H1 (cell line): Measurements from ENCODE around the gene CADM2. TPM values are rescaled to one million over a fixed set of nuclear protein-coding genes. Genes with fewer than 3 reads are reported as not detected.

Experiments used
- CTCF ChIA-PET: fragments of 300-600 bp; sonication (Branson Sonifier 250); formaldehyde crosslinking; loops from one replicate; lab custom pipeline; 2021; ENCODE audit not compliant: partially characterized antibody; lab: Charles Lee
- POLR2A ChIA-PET: fragments of 300-600 bp; sonication (Branson Sonifier 250); formaldehyde crosslinking; loops from one replicate; lab custom pipeline; 2021; ENCODE audit warnings: inconsistent platforms; ENCODE audit not compliant: partially characterized antibody; lab: Charles Lee
- DNase-seq, 2 experiments: peaks; one replicate each; pipeline versions ENCODE4 v3.0.0 to v3.0.0-alpha.2; 2010 to 2022; ENCODE audit warnings: low spot score in 2 of 2, low read depth in 1 of 2, mixed read lengths in 1 of 2
- FAIRE-seq: peaks from 2 replicates; lab custom pipeline; 2011; peaks lifted over from hg19 to GRCh38; lab: Jason Lieb, UNC
- H2AFZ ChIP-seq: 2 replicates; pipeline ENCODE4 v1.8.1; 2012; ENCODE audit warnings: low read length, inconsistent platforms
- H2AK5ac ChIP-seq: 2 replicates; pipeline ENCODE4 v1.6.1; 2013; ENCODE audit warnings: low read depth, low read length
- H2BK120ac ChIP-seq: replicated peaks from 2 replicates; pipeline ENCODE3; 2013; ENCODE audit warnings: low read depth, low read length, inconsistent platforms
- H2BK12ac ChIP-seq: 2 replicates; pipeline ENCODE4 v1.6.1; 2013; ENCODE audit warnings: low read depth, low read length
- H2BK15ac ChIP-seq: 2 replicates; pipeline ENCODE4 v1.6.1; 2013; ENCODE audit warnings: low read length
- H2BK20ac ChIP-seq: 2 replicates; pipeline ENCODE4 v1.6.1; 2013; ENCODE audit warnings: low read length
- H2BK5ac ChIP-seq: 2 replicates; pipeline ENCODE4 v1.6.1; 2013; ENCODE audit warnings: low read depth, low read length
- H3K14ac ChIP-seq: 2 replicates; pipeline ENCODE4 v1.6.1; 2013; ENCODE audit warnings: inconsistent platforms; ENCODE audit not compliant: insufficient read length
- H3K18ac ChIP-seq: 2 replicates; pipeline ENCODE4 v1.6.1; 2013; ENCODE audit warnings: low read length; ENCODE audit errors: extremely low read depth
- H3K23ac ChIP-seq: 2 replicates; pipeline ENCODE4 v1.6.1; 2013; ENCODE audit warnings: inconsistent platforms; ENCODE audit not compliant: insufficient read length
- H3K23me2 ChIP-seq: 2 replicates; pipeline ENCODE4 v1.6.1; 2013; ENCODE audit warnings: low read depth, low read length
- H3K27ac ChIP-seq: 2 replicates; pipeline ENCODE4 v1.6.1; 2011; ENCODE audit warnings: low read depth, low read length, inconsistent platforms
- H3K27me3 ChIP-seq, 4 experiments: replicated peaks in 1 of 4; 1 replicate in 1 of 4; 2 replicates in 3 of 4; pipeline versions ENCODE4 v1.6.1 to v1.8.1; 2011 to 2013; ENCODE audit warnings: low read length in 3 of 4, mild to moderate bottlenecking in 3 of 4, inconsistent platforms in 2 of 4, mixed read lengths in 2 of 4, moderate library complexity in 1 of 4; ENCODE audit not compliant: control insufficient read depth in 3 of 4, insufficient read depth in 3 of 4; ENCODE audit errors: extremely low read depth in 1 of 4
- H3K36me3 ChIP-seq, 4 experiments: 2 replicates each; pipeline versions ENCODE4 v1.6.1 to v1.8.1; 2011 to 2013; ENCODE audit warnings: mild to moderate bottlenecking in 4 of 4, low read length in 3 of 4, moderate library complexity in 2 of 4, control low read depth in 1 of 4, inconsistent platforms in 1 of 4; ENCODE audit not compliant: insufficient read depth in 4 of 4, control insufficient read depth in 2 of 4
- H3K4ac ChIP-seq: replicated peaks from 2 replicates; pipeline ENCODE3; 2013; ENCODE audit warnings: low read length, low read depth, mixed read lengths, inconsistent platforms; ENCODE audit not compliant: insufficient read length
- H3K4me1 ChIP-seq, 4 experiments: replicated peaks in 1 of 4; 1 replicate in 1 of 4; 2 replicates in 3 of 4; pipeline versions ENCODE4 v1.6.1 to v1.8.1; 2011 to 2013; ENCODE audit warnings: low read length in 3 of 4, inconsistent platforms in 2 of 4, mixed read lengths in 1 of 4; ENCODE audit not compliant: insufficient read depth in 4 of 4, control insufficient read depth in 3 of 4
- H3K4me2 ChIP-seq, 2 experiments: 2 replicates each; pipeline versions ENCODE4 v1.6.1 to v1.8.1; 2011 to 2013; ENCODE audit warnings: low read depth in 2 of 2, low read length in 2 of 2, control low read depth in 1 of 2, inconsistent platforms in 1 of 2, mild to moderate bottlenecking in 1 of 2; ENCODE audit not compliant: insufficient read depth in 1 of 2
- H3K4me3 ChIP-seq, 4 experiments: fragments of 200-600, 300-600 bp in 1 of 4; sonication (generic), shearing (Covaris generic), sonication (Bioruptor Twin) in 1 of 4; 2 replicates each; pipeline versions ENCODE4 v1.5.1 to v1.8.1; 2011 to 2016; ENCODE audit warnings: low read length in 4 of 4, low read depth in 3 of 4, control low read depth in 2 of 4, inconsistent platforms in 2 of 4, mild to moderate bottlenecking in 2 of 4, mixed read lengths in 1 of 4, moderate library complexity in 1 of 4; ENCODE audit not compliant: insufficient read depth in 2 of 4; ENCODE audit errors: extremely low read depth in 1 of 4
- H3K56ac ChIP-seq: replicated peaks from 2 replicates; pipeline ENCODE3; 2013; ENCODE audit warnings: low read depth, mild to moderate bottlenecking, mixed read lengths, low read length, inconsistent platforms; ENCODE audit not compliant: insufficient read length
- H3K79me1 ChIP-seq: 2 replicates; pipeline ENCODE4 v1.6.1; 2013; ENCODE audit warnings: low read depth, low read length, control low read depth
- H3K79me2 ChIP-seq, 2 experiments: 2 replicates each; pipeline versions ENCODE4 v1.6.1 to v1.8.1; 2012 to 2013; ENCODE audit warnings: low read length in 2 of 2, mild to moderate bottlenecking in 2 of 2, inconsistent platforms in 1 of 2; ENCODE audit not compliant: insufficient read depth in 2 of 2, control insufficient read depth in 1 of 2
- H3K9ac ChIP-seq, 4 experiments: replicated peaks in 1 of 4; 1 replicate in 1 of 4; 2 replicates in 3 of 4; pipeline versions ENCODE4 v1.6.1 to v1.8.1; 2011 to 2013; ENCODE audit warnings: low read depth in 3 of 4, low read length in 3 of 4, control low read depth in 2 of 4, mild to moderate bottlenecking in 2 of 4, moderate library complexity in 2 of 4, inconsistent platforms in 1 of 4; ENCODE audit errors: extremely low read depth in 1 of 4
- H3K9me3 ChIP-seq, 2 experiments: 2 replicates each; pipeline versions ENCODE4 v1.6.1 to v1.8.1; 2012 to 2013; ENCODE audit warnings: mild to moderate bottlenecking in 2 of 2, moderate library complexity in 2 of 2, control low read depth in 1 of 2, inconsistent platforms in 1 of 2, low read depth in 1 of 2, low read length in 1 of 2, mixed read lengths in 1 of 2; ENCODE audit not compliant: insufficient read depth in 2 of 2
- H4K20me1 ChIP-seq, 2 experiments: replicated peaks in 1 of 2; 2 replicates each; pipeline versions ENCODE3 to v1.8.1; 2011 to 2013; ENCODE audit warnings: inconsistent platforms in 2 of 2, low read length in 2 of 2, mild to moderate bottlenecking in 1 of 2; ENCODE audit not compliant: insufficient read depth in 2 of 2, control insufficient read depth in 1 of 2
- H4K5ac ChIP-seq: 2 replicates; pipeline ENCODE4 v1.6.1; 2013; ENCODE audit warnings: low read length, low read depth, mixed read lengths, inconsistent platforms; ENCODE audit not compliant: insufficient read length
- H4K8ac ChIP-seq: 2 replicates; pipeline ENCODE4 v1.8.0; 2013; ENCODE audit warnings: mild to moderate bottlenecking, moderate library complexity, low read length, inconsistent platforms; ENCODE audit not compliant: insufficient read depth; ENCODE audit errors: extremely low read depth
- H4K91ac ChIP-seq: replicated peaks from 2 replicates; pipeline ENCODE3; 2013; ENCODE audit warnings: low read length, mixed read lengths, inconsistent platforms; ENCODE audit not compliant: insufficient read length
- BCL11A ChIP-seq, 2 experiments: IDR thresholded peaks; one replicate each; pipeline ENCODE4 v1.6.1; 2011; ENCODE audit warnings: low read depth in 2 of 2, low read length in 2 of 2, mild to moderate bottlenecking in 2 of 2
- BRCA1 ChIP-seq: IDR thresholded peaks from 2 replicates; pipeline ENCODE4 v1.6.1; 2012; ENCODE audit warnings: low read depth, low read length, improper control_type of control experiment
- CEBPB ChIP-seq: IDR thresholded peaks from 2 replicates; pipeline ENCODE4 v1.6.1; 2012; ENCODE audit warnings: low read depth, low read length
- CHD1 ChIP-seq: IDR thresholded peaks from 2 replicates; pipeline ENCODE4 v1.6.1; 2012; ENCODE audit warnings: low read depth, low read length, improper control_type of control experiment
- EP300 ChIP-seq, 2 experiments: IDR thresholded peaks; 1 replicate in 1 of 2; 2 replicates in 1 of 2; pipeline ENCODE4 v1.6.1; 2011 to 2012; ENCODE audit warnings: low read depth in 2 of 2, low read length in 2 of 2, mild to moderate bottlenecking in 2 of 2, borderline replicate concordance in 1 of 2, inconsistent platforms in 1 of 2, moderate library complexity in 1 of 2
- MAFK ChIP-seq: IDR thresholded peaks from 2 replicates; pipeline ENCODE4 v1.6.1; 2012; ENCODE audit warnings: low read depth, mild to moderate bottlenecking, improper control_type of control experiment, low read length
- NANOG ChIP-seq: IDR thresholded peaks from 2 replicates; pipeline ENCODE4 v1.6.1; 2011; ENCODE audit warnings: low read length, low read depth, mild to moderate bottlenecking, inconsistent platforms; ENCODE audit not compliant: insufficient read depth, poor library complexity, severe bottlenecking
- POLR2AphosphoS5 ChIP-seq: IDR thresholded peaks from 2 replicates; pipeline ENCODE4 v1.6.1; 2011; ENCODE audit warnings: low read depth, low read length
- RNF2 ChIP-seq: fragments of 200-900, 300-1000 bp; sonication (generic); IDR thresholded peaks from 2 replicates; pipeline ENCODE4 v1.7.1; 2016; ENCODE audit warnings: borderline replicate concordance, low read depth, mild to moderate bottlenecking, antibody characterized with exemption, low read length; ENCODE audit not compliant: poor library complexity, severe bottlenecking; ENCODE audit errors: missing control alignments
- SIRT6 ChIP-seq: IDR thresholded peaks from one replicate; pipeline ENCODE4 v1.7.1; 2012; ENCODE audit warnings: low read length, inconsistent platforms
- TAF1 ChIP-seq: IDR thresholded peaks from 2 replicates; pipeline ENCODE4 v1.6.1; 2011; ENCODE audit warnings: mild to moderate bottlenecking, low read depth, low read length
- TEAD4 ChIP-seq: IDR thresholded peaks from 2 replicates; pipeline ENCODE4 v1.6.1; 2012; ENCODE audit warnings: low read depth, low read length, inconsistent platforms, mixed read lengths
- USF2 ChIP-seq: IDR thresholded peaks from 2 replicates; pipeline ENCODE4 v1.6.1; 2011; ENCODE audit warnings: low read length, improper control_type of control experiment
- WGBS, 2 experiments: shearing (Covaris generic) in 1 of 2; methylation state at CpG; one replicate each; pipeline versions ENCODE4 v1.1.6 to v1.1.7; 2013 to 2015; ENCODE audit warnings: low lambda C conversion rate in 2 of 2, mixed read lengths in 2 of 2, inconsistent platforms in 1 of 2, low coverage in 1 of 2, missing lambda C conversion rate in 1 of 2; ENCODE audit not compliant: insufficient replicate concordance in 2 of 2, insufficient coverage in 1 of 2, insufficient read length in 1 of 2; ENCODE audit errors: extremely low coverage in 1 of 2, missing lambda C conversion rate in 1 of 2; 5-methylcytosine and 5-hydroxymethylcytosine counted together
- polyA plus RNA-seq, 7 experiments: library from polyadenylated mRNA; depleted of rRNA in 3 of 7; stranded (reverse) in 5 of 7; unstranded in 2 of 7; fragments of >200 nt in 5 of 7; fragments of 200-250 nt in 2 of 7; gene quantifications; 1 replicate in 5 of 7; 2 replicates in 1 of 7; 4 replicates in 1 of 7; pipeline versions ENCODE4 v1.2.1 to v1.2.3, GENCODE V29; 2011 to 2013; ENCODE audit warnings: missing spikeins in 2 of 7, mixed read lengths in 2 of 7
- total RNA-seq: library from RNA; stranded (reverse); fragmentation: NEBNext Ultra II Directional; extraction: Animal tissue kit (Norgen Biotek cat#: 25700); gene quantifications from 2 replicates; pipeline ENCODE4 v1.2.1, GENCODE V29; 2021

The CADM2 gene
- total and polyA plus RNA-seq, 2 of the 8 experiments (the other 6 are each of a cell fraction or from before 2014, with no cell fraction given): 14.9 to 20.9 TPM

- DNase-seq (no peak), FAIRE-seq (no peak)
- no peak overlapping the region for H3K14ac ChIP-seq
- H3K9me3 ChIP-seq: no peaks in the 10 kb centered on the region
- H3K79me1 ChIP-seq: no peaks in the 10 kb centered on the region
- H4K20me1 ChIP-seq: no peaks in the 10 kb centered on the region
- no peak overlapping the region for H2BK15ac ChIP-seq
- no peaks in the 10 kb centered on the region for H3K4me1 ChIP-seq
- no peak overlapping the region for H3K18ac ChIP-seq
- H3K27me3 ChIP-seq: no peaks in the 10 kb centered on the region
- CTCF ChIA-PET: no interaction called here
- no peak overlapping the region for H2BK120ac ChIP-seq
- no peaks in the 10 kb centered on the region for H3K23me2 ChIP-seq
- no peak overlapping the region for H3K56ac ChIP-seq
- H3K27ac ChIP-seq: no peak overlapping the region
- H3K9ac ChIP-seq: no peak overlapping the region
- no peak overlapping the region for H3K4ac ChIP-seq
- H3K4me3 ChIP-seq: no peak overlapping the region
- POLR2A ChIA-PET: no interaction called here
- no peak overlapping the region for H2AK5ac ChIP-seq
- no peak overlapping the region for H2BK20ac ChIP-seq
- H2BK12ac ChIP-seq: no peak overlapping the region
- no peaks in the 10 kb centered on the region for H3K79me2 ChIP-seq
- H4K8ac ChIP-seq: no peak overlapping the region
- H2BK5ac ChIP-seq: no peak overlapping the region
- no peak overlapping the region for H3K23ac ChIP-seq
- H3K4me2 ChIP-seq: no peak overlapping the region
- no peaks in the 10 kb centered on the region for H3K36me3 ChIP-seq
- H2AFZ ChIP-seq: 0 out of 2 replicates have a peak overlapping the region, but pooled peaks have one; percentile 3
- no peak overlapping the region for H4K91ac ChIP-seq
- 88% methylated on average over 1 of the region's 1 CpG; no CpG with 5 or more reads in 1 of the 2 experiments for WGBS, 2 experiments
- no peak overlapping the region for H4K5ac ChIP-seq
- TF ChIP-seq TEAD4 (no peak), EP300 (IDR thresholded peaks at IDR 0.05; ENCODE audit: borderline replicate concordance in 1 of 2, low read depth in 2 of 2, low read length in 2 of 2) (no peak), USF2 (no peak), SIRT6 (no peak), BCL11A (IDR thresholded peaks at IDR 0.05; ENCODE audit: low read depth in 2 of 2, low read length in 2 of 2) (no peak), CEBPB (no peak), NANOG (no peak), BRCA1 (no peak), RNF2 (no peak), TAF1 (no peak), CHD1 (no peak), POLR2AphosphoS5 (no peak), MAFK (no peak)
Measured at GRCh38 chr3:85864896-85865295, 906.1 kb downstream of the CADM2 start.
